Prostate gland (tissue), 2 donors: Measurements from ENCODE around the gene SKOR1.

Experiments
- POLR2A ChIP-seq: fragments of 450-650 bp; IDR thresholded peaks from one replicate; pipeline ENCODE4 v1.6.1; 2016; ENCODE audit warnings: antibody characterized with exemption, mild to moderate bottlenecking
- POLR2AphosphoS5 ChIP-seq: sonication (generic); formaldehyde crosslinking; IDR thresholded peaks from one replicate; pipeline ENCODE4 v1.6.1; 2017; ENCODE audit warnings: antibody characterized with exemption
- TF ChIP-seq, protein P1 (sequence below), 4 experiments: fragments of 200-600 bp in 2 of 4; fragments of 450-650 bp in 2 of 4; sonication (generic) in 2 of 4; IDR thresholded peaks; 1 replicate in 3 of 4; 2 replicates in 1 of 4; pipeline ENCODE4 v1.5.1; 2016 to 2019; ENCODE audit warnings: antibody characterized with exemption in 4 of 4, mild to moderate bottlenecking in 2 of 4, moderate library complexity in 2 of 4

DNA sequence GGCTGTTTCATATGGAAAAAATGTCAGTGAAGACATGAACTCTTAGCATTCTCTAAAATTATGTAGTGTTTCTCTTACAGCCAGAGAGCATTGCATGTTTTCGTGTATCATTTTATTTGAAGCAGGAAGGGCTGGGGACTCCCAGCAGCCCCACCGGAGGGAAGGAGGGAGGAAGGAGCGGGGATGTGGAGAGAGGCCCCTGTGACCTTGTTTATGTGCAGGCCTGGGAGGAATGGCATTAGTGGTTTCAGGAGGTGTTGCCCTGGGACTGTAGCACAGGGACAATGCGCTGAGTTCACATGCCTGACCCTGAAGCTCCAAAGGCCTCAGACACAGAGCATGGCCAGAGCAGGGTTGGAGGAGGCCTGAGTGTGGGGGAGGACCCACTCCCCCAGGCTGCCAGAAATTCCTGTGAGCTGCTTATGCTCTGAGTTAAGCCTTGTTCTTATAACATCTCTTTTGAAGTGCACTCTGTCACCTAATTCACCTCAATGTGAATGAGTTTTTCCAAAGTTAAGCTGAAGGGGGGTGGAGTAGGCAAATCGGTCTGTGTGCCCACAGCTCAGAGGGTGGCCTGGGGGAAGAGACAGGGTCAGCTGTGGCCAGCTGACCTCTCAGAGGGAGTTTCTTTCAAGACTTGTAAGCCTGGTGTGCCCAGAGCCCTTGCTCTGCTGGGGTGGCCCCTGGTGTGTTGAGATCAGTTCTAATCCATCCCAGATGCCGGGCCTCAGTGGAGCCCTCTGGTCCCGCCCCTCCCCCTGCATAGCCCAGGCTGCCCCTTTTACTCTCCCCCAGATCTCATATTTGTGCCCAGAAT is 18.5 kb downstream of the SKOR1 start:
- TF ChIP-seq, protein P1, sequence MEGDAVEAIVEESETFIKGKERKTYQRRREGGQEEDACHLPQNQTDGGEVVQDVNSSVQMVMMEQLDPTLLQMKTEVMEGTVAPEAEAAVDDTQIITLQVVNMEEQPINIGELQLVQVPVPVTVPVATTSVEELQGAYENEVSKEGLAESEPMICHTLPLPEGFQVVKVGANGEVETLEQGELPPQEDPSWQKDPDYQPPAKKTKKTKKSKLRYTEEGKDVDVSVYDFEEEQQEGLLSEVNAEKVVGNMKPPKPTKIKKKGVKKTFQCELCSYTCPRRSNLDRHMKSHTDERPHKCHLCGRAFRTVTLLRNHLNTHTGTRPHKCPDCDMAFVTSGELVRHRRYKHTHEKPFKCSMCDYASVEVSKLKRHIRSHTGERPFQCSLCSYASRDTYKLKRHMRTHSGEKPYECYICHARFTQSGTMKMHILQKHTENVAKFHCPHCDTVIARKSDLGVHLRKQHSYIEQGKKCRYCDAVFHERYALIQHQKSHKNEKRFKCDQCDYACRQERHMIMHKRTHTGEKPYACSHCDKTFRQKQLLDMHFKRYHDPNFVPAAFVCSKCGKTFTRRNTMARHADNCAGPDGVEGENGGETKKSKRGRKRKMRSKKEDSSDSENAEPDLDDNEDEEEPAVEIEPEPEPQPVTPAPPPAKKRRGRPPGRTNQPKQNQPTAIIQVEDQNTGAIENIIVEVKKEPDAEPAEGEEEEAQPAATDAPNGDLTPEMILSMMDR (IDR thresholded peaks at IDR 0.05), result no peak
- TF ChIP-seq POLR2A, result no peak
- no peak for TF ChIP-seq POLR2AphosphoS5
